Neuronal stem cell (in vitro differentiated cells): ENCODE data around the gene TSC22D4.

ENCODE experiments used
- DNase-seq: peaks from one replicate; pipeline ENCODE4 v3.0.0-alpha.2; 2013; ENCODE audit warnings: low spot score
- H2AFZ ChIP-seq: one replicate; pipeline ENCODE4 v1.6.1; 2013; ENCODE audit warnings: mild to moderate bottlenecking, low read length, inconsistent platforms
- H2AK5ac ChIP-seq: 2 replicates; pipeline ENCODE4 v1.6.1; 2013; ENCODE audit warnings: low read depth, mild to moderate bottlenecking, inconsistent platforms, low read length, moderate library complexity, mixed read lengths
- H2BK120ac ChIP-seq: 2 replicates; pipeline ENCODE4 v1.6.1; 2013; ENCODE audit warnings: low read depth, mild to moderate bottlenecking, inconsistent platforms, low read length, moderate library complexity, mixed read lengths
- H2BK12ac ChIP-seq: one replicate; pipeline ENCODE4 v1.6.1; 2013; ENCODE audit warnings: low read length, inconsistent platforms
- H2BK15ac ChIP-seq: 2 replicates; pipeline ENCODE4 v1.6.1; 2013; ENCODE audit warnings: mild to moderate bottlenecking, low read length, inconsistent platforms, mixed read lengths
- H2BK5ac ChIP-seq: one replicate; pipeline ENCODE4 v1.6.1; 2013; ENCODE audit warnings: inconsistent platforms, mild to moderate bottlenecking, low read length, moderate library complexity
- H3K14ac ChIP-seq: one replicate; pipeline ENCODE4 v1.6.1; 2013; ENCODE audit warnings: low read length, inconsistent platforms
- H3K18ac ChIP-seq: 2 replicates; pipeline ENCODE4 v1.6.1; 2013; ENCODE audit warnings: low read length, inconsistent platforms
- H3K23ac ChIP-seq: 2 replicates; pipeline ENCODE4 v1.6.1; 2013; ENCODE audit warnings: low read depth, mild to moderate bottlenecking, mixed read lengths, low read length, inconsistent platforms; ENCODE audit not compliant: poor library complexity
- H3K27ac ChIP-seq: replicated peaks from 3 replicates; pipeline ENCODE4 v1.5.1; 2013; ENCODE audit warnings: low read length, inconsistent platforms
- H3K27me3 ChIP-seq, 3 experiments: 2 replicates each; pipeline ENCODE4 v1.6.1; 2013; ENCODE audit warnings: low read length in 3 of 3, mild to moderate bottlenecking in 2 of 3, inconsistent platforms in 1 of 3, low read depth in 1 of 3, mixed read lengths in 1 of 3, moderate library complexity in 1 of 3; ENCODE audit not compliant: control insufficient read depth in 3 of 3, insufficient read depth in 3 of 3
- H3K36me3 ChIP-seq, 2 donors: replicated peaks in 1 of 2; 2 replicates each; pipeline ENCODE4 v1.6.1; 2013; ENCODE audit warnings: low read length in 2 of 2; ENCODE audit not compliant: control insufficient read depth in 2 of 2, insufficient read depth in 2 of 2
- H3K4ac ChIP-seq: 2 replicates; pipeline ENCODE4 v1.6.1; 2013; ENCODE audit warnings: inconsistent platforms, mild to moderate bottlenecking, low read length, moderate library complexity
- H3K4me1 ChIP-seq, 2 donors: 1 replicate in 1 of 2; 2 replicates in 1 of 2; pipeline ENCODE4 v1.6.1; 2013; ENCODE audit warnings: low read length in 2 of 2, low read depth in 1 of 2; ENCODE audit not compliant: control insufficient read depth in 2 of 2, insufficient read depth in 1 of 2
- H3K4me2 ChIP-seq: one replicate; pipeline ENCODE4 v1.6.1; 2013; ENCODE audit warnings: mild to moderate bottlenecking, low read length, inconsistent platforms; ENCODE audit not compliant: insufficient read depth, poor library complexity, severe bottlenecking
- H3K4me3 ChIP-seq, 2 donors: 2 replicates each; pipeline ENCODE4 v1.5.1; 2013; ENCODE audit warnings: low read length in 2 of 2, mild to moderate bottlenecking in 2 of 2, inconsistent platforms in 1 of 2, moderate library complexity in 1 of 2
- H3K79me1 ChIP-seq: one replicate; pipeline ENCODE4 v1.6.1; 2013; ENCODE audit warnings: low read depth, mild to moderate bottlenecking, inconsistent platforms, low read length, moderate library complexity
- H3K9ac ChIP-seq: one replicate; pipeline ENCODE4 v1.6.1; 2013; ENCODE audit warnings: mild to moderate bottlenecking, low read depth, low read length, inconsistent platforms; ENCODE audit not compliant: poor library complexity
- H3K9me3 ChIP-seq, 2 donors: replicated peaks in 1 of 2; 2 replicates each; pipeline versions ENCODE3 to v1.6.1; 2013; ENCODE audit warnings: low read length in 2 of 2, mild to moderate bottlenecking in 2 of 2, inconsistent platforms in 1 of 2, low read depth in 1 of 2, mixed read lengths in 1 of 2, moderate library complexity in 1 of 2; ENCODE audit not compliant: control insufficient read depth in 2 of 2, insufficient read depth in 1 of 2
- H4K8ac ChIP-seq: one replicate; pipeline ENCODE4 v1.6.1; 2013; ENCODE audit warnings: low read depth, mild to moderate bottlenecking, inconsistent platforms, low read length, moderate library complexity
- H4K91ac ChIP-seq: one replicate; pipeline ENCODE4 v1.6.1; 2013; ENCODE audit warnings: low read length, low read depth, mild to moderate bottlenecking, inconsistent platforms; ENCODE audit not compliant: poor library complexity
- WGBS, 2 donors: extraction: QIAGEN DNeasy Blood & Tissue Kit; methylation state at CpG; one replicate each; pipeline ENCODE4 v1.1.7; 2013; ENCODE audit warnings: missing lambda C conversion rate in 2 of 2, mixed read lengths in 1 of 2; ENCODE audit not compliant: insufficient read length in 2 of 2, insufficient replicate concordance in 1 of 2; ENCODE audit errors: extremely low coverage in 2 of 2; 5-methylcytosine and 5-hydroxymethylcytosine counted together

Gene TSC22D4

GRCh38 chr7:100430493-100431285, 48.3 kb downstream of the TSC22D4 start:
- no peak for DNase-seq
- peaks cover 26 to 30% of the 10 kb centered on the region in 2 donors for H3K4me1 ChIP-seq
- WGBS, 2 donors = no CpG with 5 or more reads among the region's 31 CpGs

GRCh38 chr7:100429637-100430492, 49.1 kb downstream of the TSC22D4 start, which contains the start of gene MEPCE:
Gene MEPCE (plus strand): TSS chr7:100429831. CDS start chr7:100430019, 188 bp downstream.
- peak within 1 kb of the TSS; percentile 100 for H3K27ac ChIP-seq
- peak within 1 kb of the TSS; percentile 90 for H2BK15ac ChIP-seq
- H2BK12ac ChIP-seq = no peak within 1 kb of the TSS
- peak within 1 kb of the TSS; percentile 98 for H3K4ac ChIP-seq
- H3K27me3 ChIP-seq = peaks cover 0 to 2% (median 0%) of the 10 kb centered on the region in 3 experiments
- H3K9ac ChIP-seq = peak within 1 kb of the TSS; percentile 95
- peak within 1 kb of the TSS; percentile 100 for H3K23ac ChIP-seq
- H3K14ac ChIP-seq = peak within 1 kb of the TSS; percentile 99
- H4K8ac ChIP-seq = peak within 1 kb of the TSS; percentile 94
- H3K9me3 ChIP-seq = peaks cover 4% of the 10 kb centered on the region in 2 donors
- DNase-seq = peak; percentile 97
- H3K4me3 ChIP-seq = peak within 1 kb of the TSS; percentile 68 to 92
- H2AFZ ChIP-seq = peak within 1 kb of the TSS; percentile 94
- peaks cover 11% of the 10 kb centered on the region for H3K79me1 ChIP-seq
- H3K4me2 ChIP-seq = peak within 1 kb of the TSS; percentile 95
- peak within 1 kb of the TSS; percentile 77 for H4K91ac ChIP-seq
- peak within 1 kb of the TSS; percentile 100 for H2AK5ac ChIP-seq
- WGBS, 2 donors = no CpG with 5 or more reads among the region's 95 CpGs
- H3K4me1 ChIP-seq = peaks cover 23 to 24% of the 10 kb centered on the region in 2 donors
- H2BK120ac ChIP-seq = peak within 1 kb of the TSS; percentile 98
- H2BK5ac ChIP-seq = peak within 1 kb of the TSS; percentile 96
- peak within 1 kb of the TSS; percentile 100 for H3K18ac ChIP-seq
- peaks cover 28 to 45% of the 10 kb centered on the region in 2 donors for H3K36me3 ChIP-seq

More at GRCh38 chr7:100430493-100431285, 48.3 kb downstream of the TSC22D4 start:
- Histone ChIP-seq H3K18ac (peak overlapping the region; percentile 100), H4K8ac (peak overlapping the region; percentile 75), H2BK120ac (no peak overlapping the region), H3K27me3 (peaks cover 0 to 2% (median 0%) of the 10 kb centered on the region in 3 experiments), H3K23ac (peak overlapping the region; percentile 87), H3K9me3 (peaks cover 4% of the 10 kb centered on the region in 2 donors), H2AFZ (no peak overlapping the region), H2AK5ac (peak overlapping the region; percentile 100), H2BK15ac (peak overlapping the region; percentile 90), H3K14ac (peak overlapping the region; percentile 63), H3K4ac (peak overlapping the region; percentile 66), H4K91ac (peak overlapping the region; percentile 77), H3K79me1 (peaks cover 14% of the 10 kb centered on the region), H2BK5ac (peak overlapping the region; percentile 96), H3K9ac (peak overlapping the region; percentile 92), H2BK12ac (peak overlapping the region; percentile 76), H3K4me2 (peak overlapping the region; percentile 92), H3K4me3 (peak overlapping the region; percentile 68 to 92), H3K36me3 (peaks cover 28 to 53% of the 10 kb centered on the region in 2 donors), H3K27ac (peak overlapping the region; percentile 17)

GRCh38 chr7:100428967-100429636, 49.9 kb downstream of the TSC22D4 start:
- H2BK15ac ChIP-seq = no peak overlapping the region
- peak overlapping the region; percentile 68 to 92 for H3K4me3 ChIP-seq
- H3K23ac ChIP-seq = peak overlapping the region; percentile 100
- no peak overlapping the region for H2BK12ac ChIP-seq
- peak overlapping the region; percentile 96 for H2BK5ac ChIP-seq
- H3K4me1 ChIP-seq = peaks cover 21% of the 10 kb centered on the region in 2 donors
- H3K27me3 ChIP-seq = peaks cover 0 to 2% (median 0%) of the 10 kb centered on the region in 3 experiments
- H3K4ac ChIP-seq = no peak overlapping the region
- H4K91ac ChIP-seq = no peak overlapping the region
- H2AFZ ChIP-seq = peak overlapping the region; percentile 94
- peak overlapping the region; percentile 100 for H3K27ac ChIP-seq
- no peak overlapping the region for H4K8ac ChIP-seq
- peaks cover 24 to 37% of the 10 kb centered on the region in 2 donors for H3K36me3 ChIP-seq
- peak; percentile 100 for DNase-seq
- peak overlapping the region; percentile 41 for H2AK5ac ChIP-seq
- H3K79me1 ChIP-seq = peaks cover 11% of the 10 kb centered on the region
- peak overlapping the region; percentile 98 for H2BK120ac ChIP-seq
- H3K9me3 ChIP-seq = peaks cover 4% of the 10 kb centered on the region in 2 donors
- peak overlapping the region; percentile 75 for H3K14ac ChIP-seq
- WGBS, 2 donors = no CpG with 5 or more reads among the region's 40 CpGs
- peak overlapping the region; percentile 93 for H3K9ac ChIP-seq
- peak overlapping the region; percentile 98 for H3K18ac ChIP-seq
- H3K4me2 ChIP-seq = peak overlapping the region; percentile 95
